GM08714 (cell line): ENCODE results near the gene ZNF579.

Experiments
- H3K4me3 ChIP-seq: fragments of 200-500 bp; sonication (Bioruptor generic); 2 replicates; pipeline ENCODE4 v1.5.1; 2014; ENCODE audit warnings: mild to moderate bottlenecking, low read length, inconsistent platforms
- ZNF274 ChIP-seq: IDR thresholded peaks from 2 replicates; pipeline ENCODE4 v1.6.1; 2012; ENCODE audit warnings: mild to moderate bottlenecking, low read depth, low read length

The ZNF579 gene

DNA sequence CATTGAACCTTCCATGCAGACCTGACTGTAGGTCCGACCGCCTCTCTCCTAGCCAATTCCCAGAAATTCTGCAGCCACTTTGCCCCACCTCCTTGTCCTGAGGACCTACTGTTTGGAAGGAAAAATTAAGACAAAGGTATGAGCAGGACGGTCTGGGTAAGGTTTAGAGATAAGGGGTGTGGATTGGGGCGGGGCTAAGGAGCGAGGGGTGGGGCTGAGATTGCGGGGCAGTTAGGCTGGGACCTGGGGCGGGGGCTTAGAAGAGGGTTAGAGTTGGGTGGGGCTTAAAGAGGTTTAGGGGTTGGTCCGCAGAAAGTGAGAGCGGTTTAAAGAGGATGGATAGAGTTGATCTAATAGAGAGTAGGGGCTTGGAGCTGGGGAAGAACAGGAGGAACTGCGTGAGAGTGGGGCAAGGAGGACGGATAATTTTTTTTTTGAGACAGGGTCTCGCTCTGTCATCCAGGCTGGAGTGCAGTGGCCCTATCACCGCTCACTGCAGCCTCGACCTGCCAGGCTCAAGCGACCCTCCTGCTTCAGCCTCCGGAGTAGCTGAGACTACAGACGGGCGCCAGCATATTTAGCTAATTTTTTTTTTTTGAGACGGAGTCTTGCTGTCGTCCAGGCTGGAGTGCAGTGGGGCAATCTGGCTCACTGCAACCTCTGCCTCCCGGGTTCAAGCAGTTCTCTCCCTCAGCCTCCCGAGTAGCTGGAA, 23.1 kb upstream of the ZNF579 start:
- no peak for TF ChIP-seq ZNF274
- no peak overlapping the region; the same call in 1 of the 2 replicates for H3K4me3 ChIP-seq

DNA sequence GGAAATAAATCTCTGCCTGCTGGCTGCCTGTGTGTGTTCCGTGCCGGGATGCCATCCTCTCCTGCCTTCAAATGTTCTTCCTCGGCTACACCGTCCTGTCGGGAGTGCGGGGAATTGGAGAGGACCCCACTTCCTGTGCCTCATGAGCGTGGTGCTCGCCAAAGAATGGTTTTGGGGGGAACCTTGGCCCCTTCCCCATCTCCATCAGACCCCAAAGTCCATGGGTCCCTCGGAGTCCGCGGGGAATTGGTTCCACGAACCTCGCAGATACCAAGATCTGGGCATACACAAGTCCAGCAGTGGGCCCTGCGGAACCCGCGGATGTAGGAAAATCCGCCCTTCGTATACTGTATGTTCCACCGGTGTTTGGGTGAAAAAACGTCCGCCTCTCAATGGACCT, 22.5 kb upstream of the ZNF579 start:
- no peak overlapping the region for H3K4me3 ChIP-seq
- TF ChIP-seq ZNF274, result no peak

DNA sequence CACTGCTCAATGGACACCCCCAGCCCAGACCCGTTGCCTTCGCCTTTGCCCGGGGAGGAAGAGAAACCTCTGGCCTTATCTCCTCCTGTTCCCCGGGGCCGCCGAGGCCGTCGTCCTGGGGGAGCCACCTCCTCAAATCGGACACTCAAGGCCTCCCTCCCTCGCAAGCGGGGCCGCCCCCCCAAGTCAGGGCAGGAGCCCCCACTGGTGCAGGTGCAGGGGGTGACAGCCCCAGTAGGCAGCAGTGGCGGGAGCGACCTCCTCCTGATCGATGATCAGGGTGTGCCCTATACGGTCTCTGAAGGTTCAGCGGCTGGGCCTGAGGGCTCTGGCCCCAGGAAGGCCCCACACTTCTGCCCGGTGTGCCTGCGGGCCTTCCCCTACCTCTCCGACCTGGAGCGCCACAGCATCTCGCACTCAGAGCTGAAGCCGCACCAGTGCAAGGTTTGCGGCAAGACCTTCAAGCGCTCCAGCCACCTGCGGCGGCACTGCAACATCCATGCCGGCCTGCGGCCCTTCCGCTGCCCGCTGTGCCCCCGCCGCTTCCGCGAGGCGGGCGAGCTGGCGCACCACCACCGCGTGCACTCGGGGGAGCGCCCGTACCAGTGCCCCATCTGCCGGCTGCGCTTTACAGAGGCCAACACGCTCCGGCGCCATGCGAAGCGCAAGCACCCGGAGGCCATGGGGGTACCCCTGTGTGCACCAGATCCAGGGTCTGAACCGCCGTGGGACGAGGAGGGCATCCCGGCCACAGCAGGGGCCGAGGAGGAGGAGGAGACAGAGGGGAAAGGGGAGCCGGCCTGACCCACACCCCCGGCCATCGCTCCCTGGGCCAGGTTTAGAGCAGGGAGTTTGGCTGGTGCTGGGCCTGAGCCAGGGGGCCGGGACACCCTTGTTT, 21.7 kb upstream of the ZNF579 start:
- H3K4me3 ChIP-seq, result no peak overlapping the region

DNA sequence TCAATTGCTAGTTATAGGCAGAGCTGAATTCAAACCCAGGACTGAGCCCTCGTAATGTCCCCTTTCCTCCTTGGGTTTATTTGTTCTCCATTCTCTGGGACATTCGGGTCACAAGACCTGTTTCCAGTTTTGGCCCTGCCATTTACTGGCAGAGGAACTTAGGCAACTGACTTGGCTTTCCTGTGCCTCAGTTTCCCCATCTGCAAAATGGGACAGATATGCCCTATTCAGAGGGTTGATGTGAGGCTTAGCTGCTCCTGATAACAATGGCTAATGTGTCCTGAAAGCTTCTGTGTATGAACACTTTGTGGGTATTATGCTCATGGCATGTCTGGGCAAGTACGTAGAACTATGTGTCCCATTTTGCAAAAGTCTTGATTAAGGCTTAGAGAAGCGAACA, 20.4 kb upstream of the ZNF579 start:
- H3K4me3 ChIP-seq, result peak overlapping the region; percentile 84
- TF ChIP-seq ZNF274, result no peak

More for the DNA sequence above, 21.7 kb upstream of the ZNF579 start:
- no peak for TF ChIP-seq ZNF274

DNA sequence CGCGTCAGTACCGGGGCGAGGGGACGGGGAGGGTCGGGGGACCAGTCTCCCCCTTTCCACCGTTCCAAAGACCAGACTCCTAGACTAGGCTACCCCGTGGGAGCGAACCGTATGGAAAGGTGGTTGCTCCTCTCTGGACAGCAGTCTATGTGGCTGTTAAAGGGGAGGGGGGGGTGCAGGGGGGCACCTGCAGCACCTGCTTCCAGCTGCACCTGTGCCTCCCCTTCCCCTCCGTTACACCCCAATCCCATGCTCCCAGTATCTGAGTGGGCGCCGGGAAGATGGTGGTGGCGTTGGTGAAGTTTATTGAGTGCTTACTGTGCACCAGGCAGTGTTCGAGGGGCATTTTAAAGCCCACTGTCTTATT, 20.0 kb upstream of the ZNF579 start:
- TF ChIP-seq ZNF274, result no peak
- H3K4me3 ChIP-seq, result peak overlapping the region; percentile 84

DNA sequence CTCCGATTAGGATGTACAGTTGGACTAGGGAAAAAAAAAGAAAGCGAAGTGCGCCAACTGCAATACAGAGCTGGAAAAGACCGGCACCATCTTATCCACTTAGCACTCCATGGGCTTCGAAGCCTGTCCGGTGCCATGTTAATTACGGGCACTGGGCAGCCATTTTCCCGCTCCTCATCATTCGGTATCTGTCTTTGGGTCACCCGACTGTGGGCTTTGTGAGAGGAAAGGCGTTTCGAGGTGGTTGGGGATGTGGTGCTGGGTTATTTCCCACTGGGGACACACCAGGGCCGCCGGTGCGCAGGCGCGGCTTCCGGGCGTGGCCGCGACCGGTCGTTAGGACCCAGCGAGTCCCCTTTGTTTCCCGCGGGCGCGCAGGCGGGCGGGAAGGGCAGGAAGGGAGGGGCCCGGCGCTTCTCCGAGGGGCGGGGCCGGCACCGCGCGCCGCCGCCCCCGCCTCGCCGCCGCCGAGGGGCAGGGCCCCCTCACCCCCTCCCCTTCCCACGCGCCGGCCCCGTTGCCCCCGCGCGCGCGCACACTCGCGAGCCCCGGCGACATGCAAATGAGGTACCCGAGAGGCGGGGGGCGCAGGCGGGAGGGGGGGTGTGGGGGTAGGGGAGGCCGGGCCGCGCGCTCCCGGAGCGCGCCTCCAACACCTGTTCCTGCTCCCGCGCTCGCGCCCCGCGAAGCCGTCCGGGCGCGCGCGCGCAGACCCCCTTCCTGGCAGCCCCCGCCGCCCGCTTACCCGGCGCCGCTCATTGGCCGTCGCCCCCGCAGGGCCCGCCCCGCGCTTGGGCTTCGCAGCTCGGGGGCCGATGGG, 19.4 kb upstream of the ZNF579 start, which contains the start of gene ZNF524:
Gene ZNF524 (plus strand): TSS at position 447 of the 820 bp plus-strand sequence. CDS start 1,825 bp downstream, outside the sequence.
- peak within 1 kb of the TSS; percentile 84 for H3K4me3 ChIP-seq
- no peak for TF ChIP-seq ZNF274

DNA sequence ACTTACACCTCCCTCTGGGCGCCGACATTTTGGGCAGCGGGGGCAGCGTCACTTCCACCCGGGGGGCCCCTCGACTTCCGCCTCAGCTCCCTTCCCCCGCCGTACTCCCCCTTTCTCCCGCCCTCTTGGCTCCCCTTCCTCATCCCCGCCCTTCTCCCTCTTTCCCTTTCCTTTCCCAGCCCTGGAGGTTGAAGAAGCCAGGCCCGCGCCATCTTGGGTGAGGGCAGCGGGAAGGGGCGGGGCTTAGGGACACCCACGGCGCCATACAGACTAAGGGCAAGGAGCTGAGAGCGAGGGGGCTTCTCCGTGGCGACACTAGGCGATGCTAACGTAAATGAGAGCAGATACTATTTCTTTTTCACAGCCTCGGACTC, 18.8 kb upstream of the ZNF579 start, which contains the start of gene FIZ1:
Gene FIZ1 (minus strand): TSS at position 50 of the 374 bp plus-strand sequence. CDS start 1,652 bp downstream, outside the sequence.
- H3K4me3 ChIP-seq, result peak within 1 kb of the TSS; percentile 84
- TF ChIP-seq ZNF274, result no peak

DNA sequence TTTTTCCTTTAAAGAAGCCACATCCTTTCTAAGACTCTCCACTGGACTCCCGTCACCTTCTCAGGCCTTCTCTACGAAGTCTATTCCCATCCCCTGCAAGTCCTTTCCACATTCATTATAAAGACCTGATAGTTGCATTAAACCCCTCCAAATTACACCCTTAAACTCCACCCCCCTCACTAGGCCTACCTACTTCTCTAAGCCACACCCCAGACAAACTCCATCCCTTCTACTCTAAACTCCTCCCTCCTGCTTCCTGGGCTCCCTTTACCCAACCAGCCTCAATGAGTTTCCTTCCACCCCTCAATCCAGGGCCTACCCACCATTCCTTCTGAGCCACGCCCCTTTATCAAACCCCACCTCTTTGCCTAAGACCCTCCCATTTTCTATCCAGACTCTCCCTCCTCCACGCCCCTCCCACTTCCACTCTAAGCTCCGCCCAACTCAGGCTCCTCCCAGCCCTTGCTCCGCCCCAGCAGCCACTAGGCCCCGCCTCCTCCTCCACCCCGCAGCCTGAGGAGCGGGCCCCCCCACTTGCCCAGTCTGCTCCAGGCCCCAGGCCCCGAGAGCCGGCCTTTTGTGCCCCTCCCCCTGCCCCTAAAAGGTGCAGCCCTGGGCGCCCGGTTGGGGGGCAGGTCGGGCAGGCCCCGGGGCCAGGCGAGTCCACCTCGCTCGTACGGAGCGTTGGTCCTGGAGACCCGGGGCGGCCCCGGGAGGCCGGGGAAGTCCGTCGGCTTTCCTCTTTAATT, 18.2 kb upstream of the ZNF579 start:
- no peak for TF ChIP-seq ZNF274
- H3K4me3 ChIP-seq, result peak overlapping the region; percentile 84; the same call in 1 of the 2 replicates

DNA sequence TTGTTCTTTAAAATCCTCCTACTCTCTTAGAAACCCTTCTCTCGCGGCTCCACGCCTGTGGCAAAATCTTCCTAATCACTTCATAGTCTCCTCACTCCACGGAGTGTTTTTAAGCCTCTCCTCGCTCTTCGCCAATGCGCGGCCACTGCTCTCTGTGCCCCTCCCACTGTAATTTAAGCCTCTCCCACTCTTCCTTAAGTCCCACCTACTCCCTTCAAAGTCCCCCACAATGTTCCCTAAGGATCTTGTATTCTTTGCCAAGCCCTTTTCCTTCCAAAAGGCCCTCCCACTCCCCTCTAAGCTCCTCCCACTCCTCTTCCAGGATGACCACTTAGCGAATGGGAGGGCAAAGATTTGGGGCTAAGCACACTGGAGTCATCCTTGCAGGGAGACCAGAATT, 17.4 kb upstream of the ZNF579 start:
- TF ChIP-seq ZNF274, result no peak
- H3K4me3 ChIP-seq, result no peak overlapping the region

DNA sequence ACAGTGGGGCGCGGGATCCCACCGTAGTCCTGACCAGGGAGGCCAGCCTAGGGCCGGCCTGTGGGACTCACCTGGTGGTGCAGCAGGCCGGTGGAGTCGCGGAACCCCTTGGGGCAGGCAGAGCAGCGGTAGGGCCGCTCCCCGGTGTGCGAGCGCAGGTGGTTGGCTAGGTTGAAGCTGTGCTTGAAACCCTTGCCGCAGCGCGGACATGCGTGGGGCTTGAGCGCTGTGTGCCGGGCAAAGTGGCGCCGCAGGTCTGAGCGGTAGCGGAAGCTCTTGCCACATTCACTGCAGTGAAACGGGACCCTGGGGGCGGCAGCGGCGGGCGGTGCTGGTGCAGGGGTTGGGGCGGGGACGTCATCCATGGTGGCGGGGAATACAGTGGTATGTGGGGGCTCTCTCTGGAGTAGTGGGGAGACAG, 16.9 kb upstream of the ZNF579 start:
- no peak overlapping the region for H3K4me3 ChIP-seq
- TF ChIP-seq ZNF274, result no peak

DNA sequence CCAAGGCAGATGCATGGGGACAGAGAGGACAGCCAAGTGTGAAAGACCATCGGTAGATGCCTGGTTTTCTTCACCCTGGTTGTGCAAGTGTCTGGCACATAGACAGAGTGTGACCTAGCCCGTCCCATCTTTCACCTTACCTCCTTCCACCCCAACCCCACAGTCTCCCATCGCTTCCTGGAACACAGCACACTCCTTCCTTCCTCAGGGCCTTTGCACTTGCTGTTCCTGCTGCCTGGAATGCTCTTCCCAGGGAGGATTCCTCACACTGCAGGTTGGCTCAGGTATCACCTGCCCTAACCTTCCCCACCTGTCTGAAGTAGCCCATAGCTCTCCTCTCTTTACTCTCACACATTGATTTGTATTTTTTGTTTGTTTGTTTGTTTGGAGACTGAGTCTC, 15.7 kb upstream of the ZNF579 start:
- TF ChIP-seq ZNF274, result no peak

DNA sequence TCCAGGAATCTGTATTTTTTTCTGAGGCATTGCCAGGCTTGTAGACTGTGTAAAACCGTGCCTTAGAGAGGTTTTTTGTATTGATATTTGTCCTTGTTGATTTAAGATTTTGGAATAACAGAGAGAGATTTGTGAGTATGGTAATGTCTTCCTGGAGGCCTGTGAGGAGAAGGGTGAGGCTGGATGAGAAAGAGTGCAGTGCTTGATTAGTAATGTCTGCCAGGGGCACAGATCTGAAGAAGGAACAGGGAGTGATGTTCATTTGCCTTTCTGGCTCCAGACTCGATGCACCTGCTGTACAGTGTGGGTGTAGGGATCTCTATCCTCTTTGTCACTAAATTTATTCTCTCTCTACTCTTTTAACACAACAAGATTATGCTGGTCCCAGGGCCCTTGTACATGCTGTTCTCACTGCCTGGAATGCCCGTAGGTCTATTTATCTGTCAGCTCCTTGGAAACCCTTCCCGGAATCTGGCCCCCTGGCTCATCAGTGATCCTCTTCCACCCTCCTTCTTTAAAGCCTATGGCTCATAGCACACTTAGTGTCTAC, 14.4 kb upstream of the ZNF579 start:
- no peak for TF ChIP-seq ZNF274
- H3K4me3 ChIP-seq, result no peak overlapping the region

More for the DNA sequence above, 15.7 kb upstream of the ZNF579 start:
- no peak overlapping the region for H3K4me3 ChIP-seq
